Cardiac atrium fibroblast (primary cell): ENCODE measurements around the gene RABL2B. TPM values are rescaled to one million over a fixed set of nuclear protein-coding genes. Genes with fewer than 3 reads are reported as not detected.

Source experiments
- total RNA-seq: library from RNA; depleted of rRNA; stranded (reverse); fragments of >200 nt; gene quantifications from 2 replicates; pipeline ENCODE4 v1.2.3, GENCODE V29; 2015

RABL2B gene
- 6.3 and 7.1 TPM in 2 replicates for total RNA-seq

GRCh38 chr22:50783033-50783879, at the start of gene RABL2B:
RABL2B (minus strand) TSS chr22:50783636; CDS start chr22:50782294, 1,342 bp downstream.

GRCh38 chr22:50737728-50738648, 45.4 kb downstream of the RABL2B start, which contains the start of gene ACR:
ACR (plus strand) TSS chr22:50738204; CDS start chr22:50738236, 32 bp downstream.

Other genes starting within 250 kb of the RABL2B start
- not detected in 2 replicates for gene KLHDC7B, start 237.7 kb downstream of the RABL2B start, total RNA-seq
- not detected in 2 replicates for gene SYCE3, start 220.7 kb downstream of the RABL2B start, total RNA-seq
- 1.8 TPM in 1 of 2 replicates, not detected in the other for gene CPT1B, start 205.2 kb downstream of the RABL2B start, total RNA-seq
- gene CHKB, start 200.8 kb downstream of the RABL2B start, total RNA-seq: 19.1 and 22.9 TPM in 2 replicates
- 1.3 and 2.0 TPM in 2 replicates for gene MAPK8IP2, start 182.8 kb downstream of the RABL2B start, total RNA-seq
- gene ARSA, start 155.5 kb downstream of the RABL2B start, total RNA-seq: 73.8 and 77.8 TPM in 2 replicates
- 1.4 and 2.4 TPM in 2 replicates for gene SHANK3, start 110.8 kb downstream of the RABL2B start, total RNA-seq
- not detected in 2 replicates for gene ACR, start 45.4 kb downstream of the RABL2B start, total RNA-seq